ENCODE results near the gene IFRD2.
A peak's percentile ranks its signal among the peaks of the same experiment; 100 is the strongest.

The IFRD2 gene

DNA sequence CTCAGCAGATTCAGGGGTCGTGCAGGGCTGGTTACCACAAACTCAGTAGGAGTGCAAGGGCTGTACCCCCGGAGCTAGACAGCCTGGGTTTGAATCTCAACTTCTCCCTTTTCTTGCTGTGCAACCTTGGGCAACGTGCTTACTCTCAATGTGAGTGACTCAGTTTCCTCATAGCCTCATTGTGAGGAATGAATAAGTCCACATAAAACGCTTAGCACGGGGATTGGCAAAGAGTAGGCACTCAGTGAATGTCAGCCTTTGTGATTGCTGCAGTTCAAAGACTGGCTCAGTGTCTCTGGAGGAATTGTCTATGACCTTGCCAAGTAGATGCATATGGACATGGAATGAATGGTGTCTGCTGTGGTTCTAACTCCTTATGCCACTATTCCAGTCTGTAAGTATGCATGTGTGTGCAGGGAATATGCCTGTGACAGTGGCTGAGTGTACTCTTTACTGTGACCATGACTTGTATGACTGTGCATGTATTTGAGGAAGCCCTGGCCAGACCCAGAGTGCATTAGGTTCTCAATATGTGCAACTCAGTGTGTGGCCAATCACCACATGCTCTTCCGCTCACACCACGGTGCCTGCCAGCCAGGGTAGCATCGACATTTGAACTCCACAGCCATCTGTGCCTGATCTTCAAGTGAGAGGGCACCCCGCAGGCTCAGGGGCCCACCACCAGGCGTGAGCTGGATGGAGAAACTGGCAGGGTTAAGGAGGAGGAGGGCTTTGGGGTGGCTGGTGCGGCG, 7.9 kb upstream of the IFRD2 start:
- Mint-ChIP-seq H3K9me3 (no peaks in the 10 kb centered on the region), H3K36me3 (peaks cover 14 to 21% of the 10 kb centered on the region in 2 donors), H3K27me3 (no peaks in the 10 kb centered on the region), H3K27ac (peak overlapping the region; percentile 100), H3K4me3 (peak overlapping the region; percentile 98), H3K4me1 (peaks cover 27 to 48% of the 10 kb centered on the region in 2 donors)
- DNase-seq = no peak
- ATAC-seq (replicated peaks) = peak; percentile 12 to 25

DNA sequence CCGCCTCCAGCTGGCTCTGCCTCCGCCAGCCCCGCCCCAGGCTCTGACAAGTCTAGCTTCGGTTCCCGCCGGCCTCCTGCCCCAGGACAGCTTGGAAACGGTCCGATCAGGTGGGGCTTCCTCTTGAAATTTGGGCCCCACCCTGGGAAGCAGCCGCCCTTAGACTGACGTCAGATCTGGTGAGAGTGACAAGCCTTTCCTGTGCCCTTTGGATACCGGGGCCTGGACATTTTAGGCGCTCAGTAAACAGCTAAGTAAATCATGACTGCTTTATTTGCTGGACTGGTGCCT, 7.4 kb upstream of the IFRD2 start:
- DNase-seq (no peak), ATAC-seq (replicated peaks) (no peak)
- Mint-ChIP-seq H3K27ac (peak overlapping the region; percentile 100), H3K9me3 (no peaks in the 10 kb centered on the region), H3K4me1 (peaks cover 25 to 43% of the 10 kb centered on the region in 2 donors), H3K27me3 (no peaks in the 10 kb centered on the region), H3K4me3 (peak overlapping the region; percentile 98), H3K36me3 (peaks cover 14 to 21% of the 10 kb centered on the region in 2 donors)

DNA sequence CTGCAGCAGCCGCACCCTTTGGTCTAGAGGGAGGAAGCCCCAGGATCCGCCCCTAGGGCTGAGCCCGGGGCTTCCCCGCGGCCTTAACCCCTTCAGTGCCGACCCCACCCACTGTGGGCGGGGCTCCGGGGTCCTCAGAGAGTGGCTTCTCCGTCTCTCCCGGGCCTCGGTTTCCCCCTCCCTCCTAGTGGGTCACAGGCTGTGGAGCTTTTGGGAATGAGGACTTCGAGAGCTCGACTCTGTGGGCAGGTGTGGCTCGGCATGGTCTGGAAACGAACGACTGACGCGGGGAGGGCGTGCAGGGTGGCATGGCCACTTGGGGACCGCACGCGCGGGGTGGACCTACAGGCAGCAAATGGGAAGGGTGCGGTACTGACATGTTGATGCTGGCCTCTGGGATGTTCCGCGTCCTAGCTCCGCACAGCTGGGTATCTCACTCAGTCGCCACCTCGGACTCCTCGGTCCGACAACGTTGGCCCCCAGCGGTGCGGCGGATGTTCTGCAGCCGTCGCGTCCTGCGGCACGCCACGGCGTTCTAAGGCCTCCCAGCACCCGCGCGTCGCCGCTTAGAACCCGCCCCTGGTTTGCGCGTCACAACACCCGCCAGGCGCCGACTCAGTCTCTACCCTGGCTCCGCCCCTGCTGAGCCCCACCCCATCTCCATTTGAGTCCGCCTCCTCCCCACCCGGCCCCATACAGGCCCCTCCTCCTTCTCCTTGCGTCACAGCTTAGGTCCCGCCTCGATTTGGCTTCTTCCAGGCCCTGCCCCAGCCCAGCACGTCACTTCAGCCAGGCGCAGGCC, 6.8 kb upstream of the IFRD2 start, which contains the start of the genes HYAL3 and NAA80:
Gene HYAL3, minus strand, starts transcription at position 570 of the 802 bp plus-strand sequence. CDS start 3,803 bp downstream, outside the sequence.
Gene NAA80, minus strand, starts transcription at position 570 of the 802 bp plus-strand sequence. CDS start 1,942 bp downstream, outside the sequence.
- peak; percentile 98 for DNase-seq
- Mint-ChIP-seq H3K27me3 (no peaks in the 10 kb centered on the region), H3K27ac (peak within 1 kb of the TSS; percentile 100), H3K9me3 (no peaks in the 10 kb centered on the region), H3K4me3 (peak within 1 kb of the TSS; percentile 98), H3K4me1 (peaks cover 24 to 41% of the 10 kb centered on the region in 2 donors), H3K36me3 (peaks cover 14 to 21% of the 10 kb centered on the region in 2 donors)
- peak; percentile 87 to 91 for ATAC-seq (replicated peaks)

DNA sequence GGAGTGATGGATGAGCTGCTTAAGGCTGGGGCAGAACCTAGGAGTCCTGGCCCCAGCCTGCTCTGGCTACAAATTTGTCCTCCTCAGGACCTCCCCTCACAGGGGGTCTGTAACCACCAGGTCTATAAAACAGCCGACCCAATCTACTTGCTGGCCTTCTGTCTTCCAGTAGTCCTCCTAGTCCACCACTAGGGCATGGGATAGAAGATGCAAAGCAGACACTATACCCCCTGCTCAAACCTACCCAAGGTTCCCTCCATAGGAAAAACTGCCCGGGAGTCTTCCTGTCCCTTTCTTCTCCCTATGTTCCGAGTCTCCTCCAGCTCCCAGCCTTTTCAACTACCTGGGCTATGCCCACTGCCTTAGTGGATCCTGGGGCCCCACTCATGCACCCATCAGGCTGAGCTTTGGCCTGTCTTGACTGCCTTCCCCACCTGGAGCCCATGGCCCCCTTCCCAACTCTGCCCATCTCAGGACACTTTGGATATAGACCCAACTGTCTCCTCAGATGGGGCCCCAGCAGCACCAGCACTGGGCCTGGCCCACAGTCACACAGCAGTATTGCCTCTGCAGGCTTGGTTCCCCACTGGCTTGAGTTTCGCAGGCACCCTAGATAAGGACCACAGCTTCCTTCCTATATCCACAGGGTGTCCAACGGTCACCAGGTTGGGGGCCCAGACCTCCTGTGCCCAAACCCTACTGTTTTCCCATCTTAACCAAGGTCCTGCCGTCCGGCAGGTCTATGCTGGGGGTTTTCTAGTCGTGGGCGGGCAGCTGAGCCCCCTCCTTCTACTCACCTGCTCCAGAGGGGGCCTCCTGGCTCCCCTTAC, 5.9 kb upstream of the IFRD2 start:
- H3K27me3 Mint-ChIP-seq = no peaks in the 10 kb centered on the region
- H3K4me3 Mint-ChIP-seq = peak overlapping the region; percentile 98
- H3K27ac Mint-ChIP-seq = peak overlapping the region; percentile 100
- H3K4me1 Mint-ChIP-seq = peaks cover 26 to 43% of the 10 kb centered on the region in 2 donors
- ATAC-seq (replicated peaks) (no peak), DNase-seq (no peak)
- H3K36me3 Mint-ChIP-seq = peaks cover 14 to 21% of the 10 kb centered on the region in 2 donors
- H3K9me3 Mint-ChIP-seq = no peaks in the 10 kb centered on the region

DNA sequence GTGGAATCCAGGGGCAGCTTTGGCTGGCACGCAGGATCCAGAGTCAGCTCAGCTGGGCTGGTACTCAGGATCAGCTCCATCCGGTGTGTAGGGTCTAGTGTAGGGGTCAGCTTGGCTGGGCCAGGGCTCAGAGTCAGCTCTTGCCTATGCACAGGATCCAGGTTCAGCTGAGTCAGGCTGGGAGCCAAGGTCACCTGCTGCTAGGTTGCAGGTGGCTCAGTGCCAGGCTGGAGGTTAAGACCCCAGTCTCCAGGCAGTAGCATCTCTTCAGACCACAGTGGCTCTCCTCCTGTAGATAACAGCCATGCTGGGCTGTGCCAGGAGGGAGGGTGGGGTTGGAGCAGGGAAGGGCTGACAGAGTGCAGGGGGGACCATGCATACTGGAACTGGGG, 5.2 kb upstream of the IFRD2 start:
- Mint-ChIP-seq H3K27ac (peak overlapping the region; percentile 81), H3K4me3 (peak overlapping the region in 1 of 2 donors; percentile 34)

DNA sequence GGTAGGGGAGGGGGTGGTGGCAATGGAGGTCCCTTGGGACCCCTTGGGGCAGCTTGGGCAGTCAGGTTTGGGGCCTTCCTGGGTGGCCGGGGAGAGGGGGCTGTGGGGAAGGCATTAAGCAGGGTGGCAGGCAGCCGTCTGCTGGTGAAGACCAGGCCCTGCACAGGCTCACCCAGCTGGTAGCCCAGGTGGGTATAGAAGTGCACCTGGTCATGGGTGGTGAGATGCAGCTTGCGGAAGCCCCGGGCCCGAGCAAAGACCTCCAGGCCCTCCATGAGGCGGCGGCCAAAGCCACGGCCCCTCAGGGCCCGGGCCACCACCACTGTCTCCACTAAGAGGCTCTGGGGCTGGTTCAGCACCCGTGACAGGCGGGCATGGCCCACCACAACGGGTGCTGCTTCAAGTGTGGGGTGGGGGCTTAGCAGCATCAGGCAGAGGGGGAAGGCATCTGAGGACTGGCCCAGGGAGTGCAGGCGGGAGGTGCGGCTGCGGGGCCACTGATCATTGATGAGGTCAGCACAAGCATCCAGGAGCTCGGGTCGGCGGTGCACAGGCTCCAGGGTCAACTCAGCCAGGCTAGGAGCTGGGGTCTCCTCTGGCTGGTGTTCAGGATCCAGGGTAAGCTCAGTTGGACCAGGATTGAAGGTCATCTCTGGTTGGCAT, 4.6 kb upstream of the IFRD2 start:
- Mint-ChIP-seq H3K27ac (peak overlapping the region; percentile 81), H3K36me3 (peaks cover 14 to 29% of the 10 kb centered on the region in 2 donors), H3K9me3 (no peaks in the 10 kb centered on the region), H3K4me3 (peak overlapping the region in 1 of 2 donors; percentile 40), H3K4me1 (peaks cover 31 to 52% of the 10 kb centered on the region in 2 donors), H3K27me3 (no peaks in the 10 kb centered on the region)
- DNase-seq (no peak), ATAC-seq (replicated peaks) (no peak)

More for the DNA sequence above, 5.2 kb upstream of the IFRD2 start:
- ATAC-seq (replicated peaks) (no peak), DNase-seq (no peak)
- H3K9me3 Mint-ChIP-seq = no peaks in the 10 kb centered on the region
- H3K36me3 Mint-ChIP-seq = peaks cover 14 to 28% of the 10 kb centered on the region in 2 donors
- no peaks in the 10 kb centered on the region for H3K27me3 Mint-ChIP-seq
- H3K4me1 Mint-ChIP-seq = peaks cover 32 to 51% of the 10 kb centered on the region in 2 donors

DNA sequence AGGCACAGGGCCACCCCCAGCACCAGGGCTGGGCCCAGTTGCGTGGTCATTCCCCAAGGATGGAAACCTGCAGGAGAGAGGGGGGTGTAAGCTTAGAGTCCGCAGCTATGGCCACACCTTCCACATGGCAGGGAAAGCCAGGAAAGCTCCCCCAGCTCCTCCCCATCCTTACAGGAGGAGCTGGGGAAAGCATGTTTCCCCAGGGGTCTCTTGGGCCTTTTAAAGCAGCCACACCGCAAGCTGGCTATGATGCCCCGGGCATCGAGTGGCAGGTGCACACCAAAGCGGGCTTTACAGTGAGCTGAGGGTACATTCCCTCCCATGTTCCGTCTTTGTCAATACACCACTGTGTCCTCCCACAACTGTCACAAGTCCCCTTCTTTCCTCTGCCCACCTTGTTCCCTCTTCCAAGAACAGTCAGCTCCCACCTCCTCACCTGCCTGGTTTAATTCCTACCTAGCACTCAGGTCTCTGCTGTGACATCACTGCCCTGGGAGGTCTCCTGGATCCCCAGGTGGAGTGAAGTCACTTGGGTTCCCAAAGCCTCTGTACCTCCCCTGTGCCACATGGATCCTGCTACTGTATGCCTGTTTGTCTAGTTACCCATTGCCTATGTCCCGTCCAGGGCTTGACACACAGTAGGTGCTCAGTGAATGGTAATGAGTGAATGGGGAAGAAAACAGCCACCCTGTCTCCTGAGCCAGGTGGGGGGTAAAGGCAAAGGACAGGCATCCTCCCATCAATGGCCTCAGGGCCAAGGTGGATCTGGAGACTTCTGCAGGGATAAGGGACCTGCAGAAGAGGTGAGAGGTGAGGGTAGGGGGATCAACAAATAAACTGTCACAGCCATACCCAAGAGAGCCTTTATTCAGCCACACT, 3.6 kb upstream of the IFRD2 start:
- DNase-seq (no peak), ATAC-seq (replicated peaks) (no peak)
- peak overlapping the region; percentile 37 for H3K27ac Mint-ChIP-seq
- no peaks in the 10 kb centered on the region for H3K27me3 Mint-ChIP-seq
- no peak overlapping the region for H3K4me3 Mint-ChIP-seq
- H3K4me1 Mint-ChIP-seq = peaks cover 31 to 56% of the 10 kb centered on the region in 2 donors
- H3K36me3 Mint-ChIP-seq = peaks cover 20 to 35% of the 10 kb centered on the region in 2 donors
- H3K9me3 Mint-ChIP-seq = no peaks in the 10 kb centered on the region

DNA sequence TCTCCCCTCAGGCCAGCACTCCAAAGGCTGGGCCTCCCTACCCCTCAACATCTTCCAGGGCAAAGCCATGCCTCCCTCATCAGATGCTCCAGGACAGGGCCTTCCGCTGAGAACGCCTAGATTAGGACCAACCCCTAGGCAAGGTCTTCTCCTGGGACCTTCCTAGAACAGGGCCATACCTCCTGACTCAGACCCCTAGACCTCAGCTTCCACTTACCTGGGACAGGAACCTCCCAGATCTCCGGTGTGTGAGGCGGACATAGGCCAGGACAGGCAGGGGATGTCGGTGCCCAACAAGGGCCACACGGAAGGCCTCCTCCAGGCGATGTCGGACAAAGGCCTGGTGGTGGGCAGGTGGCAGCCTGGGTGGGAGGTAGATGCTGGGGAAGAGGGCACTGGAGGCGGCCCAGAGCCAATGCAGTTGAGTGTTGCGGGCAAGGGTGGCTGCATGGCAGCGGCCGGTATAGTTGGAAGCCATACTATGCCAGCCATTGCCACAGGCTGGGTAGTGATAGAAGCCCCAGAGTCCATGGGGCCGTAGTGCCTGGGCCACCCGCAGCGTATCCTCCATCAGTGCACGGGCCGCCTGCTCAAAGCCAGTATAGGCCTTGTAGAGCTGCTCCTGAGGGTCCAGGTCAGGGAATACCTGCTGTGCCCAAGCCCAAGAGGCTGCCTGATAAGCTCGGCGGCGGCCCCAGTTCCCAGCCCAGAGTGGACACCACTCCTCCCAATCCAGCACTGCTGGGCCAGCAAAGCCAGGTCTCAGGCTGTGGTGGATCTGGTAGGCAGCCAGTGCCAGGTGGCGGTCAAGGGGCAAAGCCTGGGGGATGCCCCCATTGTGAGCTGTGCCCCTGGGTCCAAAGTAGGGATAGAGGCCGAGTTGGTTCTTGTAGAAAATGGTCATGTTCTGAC, 2.5 kb upstream of the IFRD2 start:
- no peaks in the 10 kb centered on the region for H3K27me3 Mint-ChIP-seq
- peaks cover 22 to 36% of the 10 kb centered on the region in 2 donors for H3K36me3 Mint-ChIP-seq
- H3K27ac Mint-ChIP-seq = no peak overlapping the region
- H3K4me1 Mint-ChIP-seq = peaks cover 28 to 51% of the 10 kb centered on the region in 2 donors
- no peaks in the 10 kb centered on the region for H3K9me3 Mint-ChIP-seq
- DNase-seq = no peak
- no peak for ATAC-seq (replicated peaks)
- H3K4me3 Mint-ChIP-seq = no peak overlapping the region

DNA sequence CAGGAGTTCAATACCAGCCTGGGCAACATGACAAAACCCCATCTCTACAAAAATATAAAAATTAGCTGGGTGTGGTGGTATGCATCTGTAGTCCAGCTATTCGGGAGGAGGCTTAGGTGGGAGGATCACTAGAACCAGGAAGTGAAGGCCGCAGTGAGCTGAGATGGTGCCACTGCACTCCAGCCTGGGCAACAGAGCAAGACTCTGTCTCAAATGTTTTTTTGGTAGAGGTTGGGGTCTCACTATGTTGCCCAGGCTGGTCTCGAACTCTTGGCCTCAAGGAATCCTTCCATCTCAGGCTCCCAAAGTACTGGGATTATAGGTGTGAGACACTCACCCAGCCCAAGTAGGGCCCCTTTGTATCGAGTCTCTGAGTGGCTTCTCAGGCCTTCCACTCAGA, 1.9 kb upstream of the IFRD2 start:
- H3K4me1 Mint-ChIP-seq = peaks cover 27 to 50% of the 10 kb centered on the region in 2 donors
- H3K27me3 Mint-ChIP-seq = no peaks in the 10 kb centered on the region
- DNase-seq (no peak), ATAC-seq (replicated peaks) (no peak)
- H3K9me3 Mint-ChIP-seq = no peaks in the 10 kb centered on the region
- H3K27ac Mint-ChIP-seq = no peak overlapping the region
- peaks cover 25 to 40% of the 10 kb centered on the region in 2 donors for H3K36me3 Mint-ChIP-seq
- H3K4me3 Mint-ChIP-seq = no peak overlapping the region

DNA sequence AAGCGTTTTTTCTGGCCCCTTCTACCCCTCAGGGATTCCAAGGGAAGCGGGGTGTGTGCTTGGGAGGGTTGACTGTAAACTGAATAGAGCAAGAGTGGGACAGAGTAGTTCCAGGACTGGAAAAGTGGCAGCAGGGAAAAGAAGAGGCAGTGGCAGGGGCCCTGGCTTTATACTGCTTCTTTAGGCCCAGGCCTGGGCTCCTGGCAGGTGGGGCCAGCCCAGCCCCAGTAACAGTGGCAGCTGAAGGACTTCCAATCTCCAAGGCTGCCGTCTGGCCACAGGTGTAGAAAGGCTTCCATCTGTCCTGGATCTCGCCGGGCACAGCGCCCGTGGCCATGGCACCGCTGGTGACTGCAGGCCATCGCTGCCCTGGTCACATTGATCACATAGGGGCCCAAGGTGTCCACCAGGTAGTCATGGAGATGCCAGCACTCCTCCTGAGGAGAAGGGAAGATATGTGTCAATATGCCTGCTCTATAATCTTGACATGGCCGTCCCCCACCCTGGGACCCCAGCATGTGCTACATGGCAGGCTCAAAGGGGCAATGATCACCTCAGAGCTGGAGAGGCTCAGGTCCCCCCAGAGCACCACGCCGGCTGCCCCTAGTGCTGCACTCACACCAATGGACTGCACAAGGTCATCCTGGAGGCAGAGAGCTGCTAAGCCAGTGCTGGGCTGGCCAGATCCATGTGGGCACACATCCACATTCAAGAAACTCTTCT, 1.0 kb upstream of the IFRD2 start:
- no peak for ATAC-seq (replicated peaks)
- DNase-seq = no peak
- Mint-ChIP-seq H3K27me3 (no peaks in the 10 kb centered on the region), H3K27ac (peak overlapping the region; percentile 96), H3K36me3 (peaks cover 32 to 46% of the 10 kb centered on the region in 2 donors), H3K4me1 (peaks cover 25 to 47% of the 10 kb centered on the region in 2 donors), H3K9me3 (no peaks in the 10 kb centered on the region), H3K4me3 (peak overlapping the region; percentile 89 to 96)

DNA sequence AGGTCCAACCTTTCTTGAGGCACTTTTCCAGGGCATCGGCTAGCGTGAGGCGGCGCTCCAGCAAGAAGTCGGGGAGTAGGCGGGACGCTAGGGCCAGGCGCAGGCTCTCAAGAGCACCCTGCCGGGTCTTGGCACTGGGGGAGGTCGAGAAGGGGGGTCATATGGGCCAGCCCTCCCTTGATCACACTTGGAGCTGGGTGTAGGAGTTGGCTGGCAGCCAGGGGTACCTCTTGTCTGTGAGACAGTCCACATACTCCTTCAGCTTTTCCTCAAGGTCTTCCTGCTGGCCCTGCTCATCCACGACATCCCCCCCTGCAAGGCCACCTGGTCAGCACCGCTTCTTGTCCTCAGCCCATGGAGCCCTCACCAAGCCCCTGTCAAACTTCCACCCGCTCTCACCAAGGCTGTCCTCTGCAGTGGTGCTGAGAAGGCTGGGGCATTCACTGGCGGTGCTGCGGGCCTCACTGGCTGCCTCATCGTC, 2.0 kb downstream of the IFRD2 start:
- no peak overlapping the region for H3K27ac Mint-ChIP-seq
- H3K9me3 Mint-ChIP-seq = no peaks in the 10 kb centered on the region
- ATAC-seq (replicated peaks) (no peak), DNase-seq (no peak)
- H3K4me3 Mint-ChIP-seq = peak overlapping the region; percentile 16 to 96
- peaks cover 20 to 24% of the 10 kb centered on the region in 2 donors for H3K4me1 Mint-ChIP-seq
- H3K36me3 Mint-ChIP-seq = peaks cover 29 to 49% of the 10 kb centered on the region in 2 donors
- H3K27me3 Mint-ChIP-seq = no peaks in the 10 kb centered on the region
